ENCODE data around the gene NUP214. TPM values are rescaled to one million over a fixed set of nuclear protein-coding genes. Genes with fewer than 3 reads are reported as not detected.
"Not testable (repeated sequence)": the region's sequence is repeated elsewhere in the genome, so short reads cannot be mapped to it uniquely, and the experiment has no call there.

NUP214 gene
- total RNA-seq, 3 donors from 2014 or later: 56.1 to 57.9 (median 56.5) TPM

DNA sequence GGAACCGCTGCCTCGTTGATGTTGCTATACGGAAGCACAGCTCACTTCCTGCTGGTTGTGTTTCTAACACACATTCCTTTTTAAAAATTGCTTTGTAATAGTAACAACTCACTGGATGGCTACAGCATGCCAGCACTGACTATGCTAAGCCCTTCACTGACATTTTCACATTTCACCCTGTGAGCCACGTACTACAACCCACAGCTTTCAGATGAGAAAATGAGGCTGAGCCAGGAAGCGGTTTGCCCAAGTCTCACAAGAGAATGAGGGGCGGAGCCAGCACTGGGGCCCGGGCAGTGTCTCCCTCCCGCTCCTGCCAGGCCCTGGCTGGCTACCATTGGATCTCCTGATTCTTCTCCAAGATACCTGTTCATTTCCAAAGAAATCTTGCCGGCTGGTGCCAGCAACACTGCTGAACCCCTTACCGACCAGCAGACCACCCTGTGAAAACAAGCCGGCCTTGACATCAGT, 112.6 kb downstream of the NUP214 start:
- Histone ChIP-seq H3K9me3 (no peaks in the 10 kb centered on the region), H3K36me3 (ENCODE audit: low read depth) (no peaks in the 10 kb centered on the region), H3K4me3 (no peak overlapping the region), H3K4me1 (ENCODE audit: low read depth) (peaks cover 9% of the 10 kb centered on the region)
- intact Hi-C loops (cut with DNase I, micrococcal nuclease): no loop called here
- ATAC-seq: peak; percentile 92
- TF ChIP-seq, protein P1, sequence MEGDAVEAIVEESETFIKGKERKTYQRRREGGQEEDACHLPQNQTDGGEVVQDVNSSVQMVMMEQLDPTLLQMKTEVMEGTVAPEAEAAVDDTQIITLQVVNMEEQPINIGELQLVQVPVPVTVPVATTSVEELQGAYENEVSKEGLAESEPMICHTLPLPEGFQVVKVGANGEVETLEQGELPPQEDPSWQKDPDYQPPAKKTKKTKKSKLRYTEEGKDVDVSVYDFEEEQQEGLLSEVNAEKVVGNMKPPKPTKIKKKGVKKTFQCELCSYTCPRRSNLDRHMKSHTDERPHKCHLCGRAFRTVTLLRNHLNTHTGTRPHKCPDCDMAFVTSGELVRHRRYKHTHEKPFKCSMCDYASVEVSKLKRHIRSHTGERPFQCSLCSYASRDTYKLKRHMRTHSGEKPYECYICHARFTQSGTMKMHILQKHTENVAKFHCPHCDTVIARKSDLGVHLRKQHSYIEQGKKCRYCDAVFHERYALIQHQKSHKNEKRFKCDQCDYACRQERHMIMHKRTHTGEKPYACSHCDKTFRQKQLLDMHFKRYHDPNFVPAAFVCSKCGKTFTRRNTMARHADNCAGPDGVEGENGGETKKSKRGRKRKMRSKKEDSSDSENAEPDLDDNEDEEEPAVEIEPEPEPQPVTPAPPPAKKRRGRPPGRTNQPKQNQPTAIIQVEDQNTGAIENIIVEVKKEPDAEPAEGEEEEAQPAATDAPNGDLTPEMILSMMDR (IDR thresholded peaks at IDR 0.05): no peak
- peak; percentile 81 to 88 (median 84) for DNase-seq

DNA sequence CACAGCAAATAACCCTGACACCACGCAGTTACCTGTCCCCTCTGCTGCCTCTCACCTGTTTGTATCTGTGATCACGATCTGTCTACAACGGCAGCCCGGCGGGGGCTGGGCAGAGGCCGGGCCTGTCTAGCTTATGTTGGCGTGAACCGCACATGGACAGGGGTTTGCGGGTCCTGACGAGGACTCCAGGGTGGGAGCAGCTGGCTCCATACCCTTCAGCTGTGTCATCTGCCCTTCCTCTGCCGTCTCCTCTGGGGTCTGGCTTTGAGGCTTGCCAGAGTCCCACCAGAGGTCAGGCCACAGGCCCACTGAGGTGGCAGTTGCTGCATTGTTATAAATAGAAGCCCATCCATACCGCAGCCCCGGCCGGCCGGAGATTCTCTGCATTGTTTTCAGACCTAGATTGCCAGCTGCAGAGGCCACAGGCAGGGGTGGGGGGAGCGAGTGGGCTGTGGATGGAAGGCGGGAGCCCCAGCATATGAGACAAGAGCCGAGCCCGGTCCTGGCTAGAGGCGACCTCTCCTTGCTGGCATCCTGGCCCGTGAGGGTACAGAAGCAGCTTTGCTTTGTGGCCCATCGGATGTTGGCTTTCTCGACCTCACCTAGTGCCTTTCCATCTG, 113.1 kb downstream of the NUP214 start:
- H3K9me3 ChIP-seq: no peaks in the 10 kb centered on the region
- peaks cover 9% of the 10 kb centered on the region for H3K4me1 ChIP-seq (ENCODE audit: low read depth)
- no peaks in the 10 kb centered on the region for H3K36me3 ChIP-seq (ENCODE audit: low read depth)
- no peak overlapping the region for H3K4me3 ChIP-seq
- intact Hi-C loops (cut with DNase I, micrococcal nuclease): no loop called here
- TF ChIP-seq, protein P1 (IDR thresholded peaks at IDR 0.05): no peak
- peak; percentile 49 for ATAC-seq
- no peak for DNase-seq

DNA sequence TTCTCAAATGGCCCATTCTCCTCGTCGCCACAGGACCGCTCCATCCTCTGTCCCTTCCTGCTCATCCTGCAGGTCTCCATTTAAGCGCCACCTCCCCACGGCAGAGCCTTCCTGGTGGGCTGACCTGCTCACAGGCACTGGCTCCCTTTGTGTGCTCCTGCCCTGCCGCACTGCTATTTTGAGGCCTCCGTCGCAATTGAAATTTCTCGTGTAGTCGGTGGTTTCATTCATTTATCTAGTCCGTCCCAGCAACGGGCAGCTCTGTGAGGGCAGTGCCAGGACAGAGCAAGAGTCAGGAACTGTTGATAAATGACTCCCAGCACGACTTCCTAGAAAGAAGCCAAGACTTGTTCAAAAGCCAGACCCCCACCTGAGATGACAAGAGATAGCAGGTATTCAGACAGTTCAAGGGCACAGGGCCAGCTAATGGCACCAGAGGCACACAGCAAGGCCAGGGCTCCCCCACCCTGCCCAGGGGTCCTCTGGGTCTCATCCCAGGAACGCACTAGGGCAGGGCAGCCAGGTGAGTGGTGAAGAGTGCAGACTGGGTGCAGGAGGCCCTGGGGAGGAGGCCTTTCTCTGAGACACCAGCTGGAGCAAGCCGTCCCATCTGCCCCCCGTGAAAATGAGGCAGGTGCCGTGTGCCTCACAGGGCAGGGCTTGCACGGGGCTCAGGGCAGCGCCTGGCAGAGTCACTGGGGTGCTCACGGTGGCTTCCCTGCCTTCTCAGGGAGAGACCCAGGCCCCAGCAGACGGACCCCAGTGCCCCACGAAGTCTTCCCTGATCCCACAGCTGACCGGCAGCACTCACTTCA, 114.0 kb downstream of the NUP214 start:
- ATAC-seq (no peak), DNase-seq (no peak)
- TF ChIP-seq, protein P1 (IDR thresholded peaks at IDR 0.05): no peak
- peaks cover 12% of the 10 kb centered on the region for H3K4me1 ChIP-seq (ENCODE audit: low read depth)
- H3K4me3 ChIP-seq: no peak overlapping the region
- no peaks in the 10 kb centered on the region for H3K9me3 ChIP-seq
- intact Hi-C loops (cut with DNase I, micrococcal nuclease): no loop called here
- no peaks in the 10 kb centered on the region for H3K36me3 ChIP-seq (ENCODE audit: low read depth)

DNA sequence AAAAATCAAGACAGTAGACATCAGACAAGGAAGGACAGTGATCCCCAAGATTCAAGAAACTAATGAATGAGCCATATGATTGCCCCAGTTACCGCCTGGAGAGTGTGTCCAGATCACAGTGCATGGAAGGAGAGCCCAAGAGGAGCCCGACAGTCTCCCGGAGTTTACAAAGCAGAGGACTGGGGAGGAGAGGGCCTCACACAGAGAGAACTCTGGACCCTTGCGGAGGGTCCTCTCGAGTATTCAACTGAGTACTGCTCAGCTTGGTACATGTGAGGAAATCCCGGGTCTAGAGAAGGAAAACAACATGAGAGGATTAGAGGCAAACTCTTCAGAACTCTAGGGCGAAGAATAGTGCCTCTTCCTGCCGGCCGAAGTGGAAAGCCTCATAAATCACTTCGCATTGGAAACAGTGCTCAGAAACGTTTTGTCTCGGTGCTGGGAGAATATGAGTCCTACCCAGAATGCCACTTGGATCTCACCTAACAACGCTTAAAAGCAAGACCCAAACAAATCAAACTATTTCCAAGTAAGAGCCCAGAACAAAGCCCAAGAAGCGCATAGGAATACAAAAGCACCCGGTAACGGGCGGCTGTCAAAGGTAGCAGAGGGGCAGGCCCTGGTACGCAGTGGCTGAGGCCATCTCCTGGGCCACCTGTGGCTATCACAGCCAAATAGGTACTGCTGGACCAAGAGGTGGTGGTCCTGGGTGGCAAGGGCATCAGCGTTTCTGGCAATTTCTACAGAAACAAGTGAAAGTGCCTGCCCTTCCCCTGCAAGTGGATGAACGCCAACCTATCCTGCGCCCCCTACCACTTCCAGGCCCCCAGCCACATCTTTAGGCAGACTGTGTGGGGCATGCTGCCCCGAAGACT, 114.9 kb downstream of the NUP214 start:
- DNase-seq: no peak
- intact Hi-C loops (cut with DNase I, micrococcal nuclease): no loop called here
- TF ChIP-seq, protein P1 (IDR thresholded peaks at IDR 0.05): no peak
- H3K36me3 ChIP-seq (ENCODE audit: low read depth): no peaks in the 10 kb centered on the region
- H3K4me3 ChIP-seq: no peak overlapping the region
- no peaks in the 10 kb centered on the region for H3K9me3 ChIP-seq
- no peak for ATAC-seq
- H3K4me1 ChIP-seq (ENCODE audit: low read depth): peaks cover 12% of the 10 kb centered on the region

DNA sequence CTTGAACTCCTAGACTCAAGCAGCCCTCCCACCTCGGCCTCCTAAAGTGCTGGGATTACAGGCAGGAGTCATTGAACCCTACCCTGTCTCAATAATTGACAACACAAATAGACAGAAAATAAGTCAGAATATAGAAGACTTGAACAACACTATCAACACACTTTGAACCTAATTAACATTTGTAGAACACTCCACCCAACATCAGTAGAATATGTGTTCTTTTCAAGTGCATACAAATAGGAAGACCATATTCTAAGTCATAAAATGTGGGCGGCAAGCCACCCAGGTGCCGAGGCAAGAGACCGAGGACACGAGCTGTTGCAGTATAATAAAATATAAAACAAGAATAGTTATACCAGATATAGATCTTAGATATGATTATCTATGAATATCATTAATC, 118.9 kb downstream of the NUP214 start:
- H3K36me3 ChIP-seq (ENCODE audit: low read depth); DNase-seq; H3K4me1 ChIP-seq (ENCODE audit: low read depth); H3K4me3 ChIP-seq; H3K9me3 ChIP-seq; intact Hi-C loops (cut with DNase I, micrococcal nuclease): not testable (repeated sequence)
- peak; percentile 19 for ATAC-seq
